Thyroid gland (tissue), 4 donors: ENCODE data around the gene AGBL1. TPM values are rescaled to one million over a fixed set of nuclear protein-coding genes. Genes with fewer than 3 reads are reported as not detected.

Experiments
- DNase-seq, 2 donors: peaks; one replicate each; pipeline ENCODE4 v3.0.0-alpha.2; 2019
- H3K27ac ChIP-seq, 3 donors: fragments of 200-600 bp; sonication (generic); 1 replicate in 2 of 3; 2 replicates in 1 of 3; pipeline ENCODE4 v1.5.1; 2016 to 2019; ENCODE audit warnings: mild to moderate bottlenecking in 1 of 3, moderate library complexity in 1 of 3
- H3K27me3 ChIP-seq: fragments of 200-600 bp; sonication (generic); one replicate; pipeline ENCODE4 v1.5.1; 2019
- H3K36me3 ChIP-seq, 2 donors: fragments of 200-600 bp; sonication (generic); one replicate each; pipeline ENCODE4 v1.5.1; 2016 to 2019
- H3K4me1 ChIP-seq, 2 donors: fragments of 200-600 bp; sonication (generic); one replicate each; pipeline ENCODE4 v1.5.1; 2017 to 2019
- H3K4me3 ChIP-seq, 3 donors: fragments of 200-600 bp; sonication (generic); replicated peaks in 1 of 3; 1 replicate in 2 of 3; 2 replicates in 1 of 3; pipeline ENCODE4 v1.5.1; 2016; ENCODE audit warnings: mild to moderate bottlenecking in 1 of 3
- H3K9me3 ChIP-seq: fragments of 200-600 bp; sonication (generic); one replicate; pipeline ENCODE4 v1.5.1; 2017
- POLR2A ChIP-seq, 2 donors: fragments of 450-650 bp; IDR thresholded peaks; one replicate each; pipeline ENCODE4 v1.6.1; 2017; ENCODE audit warnings: antibody characterized with exemption in 2 of 2, mild to moderate bottlenecking in 2 of 2, moderate library complexity in 1 of 2
- WGBS, 2 donors: methylation state at CpG; one replicate each; pipeline ENCODE4 v1.1.5; 2017; 5-methylcytosine and 5-hydroxymethylcytosine counted together
- intact Hi-C: fragments of 100-400 bp; cut with DNase I; formaldehyde crosslinking; loops from one replicate; pipeline ENCODE4 v1.15.1; 2023
- total RNA-seq, 4 donors: library from RNA; depleted of rRNA; stranded (reverse); fragments of >200 nt; gene quantifications; one replicate each; pipeline ENCODE4 v1.2.3, GENCODE V29; 2016
- TF ChIP-seq, protein P1 (sequence below), 6 experiments: fragments of 200-600 bp in 3 of 6; fragments of 450-650 bp in 3 of 6; sonication (generic) in 3 of 6; IDR thresholded peaks; one replicate each; pipeline ENCODE4 v1.5.1; 2016 to 2019; ENCODE audit warnings: antibody characterized with exemption in 6 of 6, mild to moderate bottlenecking in 2 of 6, inconsistent platforms in 1 of 6, moderate library complexity in 1 of 6

AGBL1 gene
- total RNA-seq, 4 donors from 2014 or later, result not detected

DNA sequence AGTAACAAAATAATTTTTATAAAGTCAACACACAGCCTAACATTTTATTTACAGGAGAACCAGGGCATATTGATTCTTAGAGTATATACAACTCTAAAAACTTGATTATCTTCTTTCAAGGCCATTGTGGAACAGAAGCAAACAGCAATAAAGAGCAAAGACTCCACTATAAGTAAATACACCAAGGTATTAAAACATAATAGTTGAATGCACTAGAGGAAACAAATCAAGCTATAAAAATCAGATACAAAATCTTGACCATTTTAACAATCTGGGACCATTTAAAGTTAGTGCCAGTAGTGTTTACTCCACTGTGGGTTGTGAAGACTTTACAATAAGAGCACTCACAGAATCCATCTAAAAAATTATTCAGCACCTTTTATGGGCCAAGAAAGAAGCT is 323.6 kb downstream of the AGBL1 start:
- DNase-seq, result no peak
- Histone ChIP-seq H3K27ac (no peak overlapping the region), H3K36me3 (no peaks in the 10 kb centered on the region), H3K9me3 (no peaks in the 10 kb centered on the region), H3K27me3 (no peaks in the 10 kb centered on the region), H3K4me1 (no peaks in the 10 kb centered on the region), H3K4me3 (no peak overlapping the region)
- TF ChIP-seq, protein P1, sequence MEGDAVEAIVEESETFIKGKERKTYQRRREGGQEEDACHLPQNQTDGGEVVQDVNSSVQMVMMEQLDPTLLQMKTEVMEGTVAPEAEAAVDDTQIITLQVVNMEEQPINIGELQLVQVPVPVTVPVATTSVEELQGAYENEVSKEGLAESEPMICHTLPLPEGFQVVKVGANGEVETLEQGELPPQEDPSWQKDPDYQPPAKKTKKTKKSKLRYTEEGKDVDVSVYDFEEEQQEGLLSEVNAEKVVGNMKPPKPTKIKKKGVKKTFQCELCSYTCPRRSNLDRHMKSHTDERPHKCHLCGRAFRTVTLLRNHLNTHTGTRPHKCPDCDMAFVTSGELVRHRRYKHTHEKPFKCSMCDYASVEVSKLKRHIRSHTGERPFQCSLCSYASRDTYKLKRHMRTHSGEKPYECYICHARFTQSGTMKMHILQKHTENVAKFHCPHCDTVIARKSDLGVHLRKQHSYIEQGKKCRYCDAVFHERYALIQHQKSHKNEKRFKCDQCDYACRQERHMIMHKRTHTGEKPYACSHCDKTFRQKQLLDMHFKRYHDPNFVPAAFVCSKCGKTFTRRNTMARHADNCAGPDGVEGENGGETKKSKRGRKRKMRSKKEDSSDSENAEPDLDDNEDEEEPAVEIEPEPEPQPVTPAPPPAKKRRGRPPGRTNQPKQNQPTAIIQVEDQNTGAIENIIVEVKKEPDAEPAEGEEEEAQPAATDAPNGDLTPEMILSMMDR (IDR thresholded peaks at IDR 0.05), result no peak
- TF ChIP-seq POLR2A (IDR thresholded peaks at IDR 0.05), result no peak
- intact Hi-C loops, result no loop called here

DNA sequence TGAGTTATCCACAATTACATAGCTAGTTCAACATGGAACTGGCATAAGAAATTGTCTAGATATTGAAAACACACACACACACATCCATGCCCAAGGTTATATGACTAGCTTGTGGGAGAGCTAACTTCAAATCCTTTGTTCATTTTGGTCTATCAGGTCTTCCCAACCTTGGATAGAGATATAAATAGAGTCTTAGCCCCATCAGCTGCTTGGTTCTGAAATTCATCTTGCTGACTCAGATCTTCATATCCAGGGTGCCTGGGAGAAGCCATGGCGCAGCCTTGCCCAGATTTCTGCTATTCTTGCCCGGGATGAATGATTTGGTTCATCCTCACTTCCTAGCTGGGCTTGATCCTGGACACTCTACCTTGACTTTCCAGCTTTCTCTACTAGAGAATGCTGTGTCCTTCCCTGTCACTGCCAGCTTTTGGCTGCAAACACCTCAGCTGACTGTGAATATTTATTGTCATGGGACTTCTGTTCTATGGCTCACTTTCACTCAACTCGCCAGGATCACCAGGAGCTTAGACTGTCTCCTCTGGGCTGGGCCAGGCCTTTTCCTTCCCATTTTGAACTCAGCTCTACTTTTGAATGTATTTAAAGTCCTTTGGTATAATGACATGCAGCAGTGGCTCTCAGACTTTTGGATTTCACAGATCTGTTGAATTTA is 324.4 kb downstream of the AGBL1 start:
- intact Hi-C loops, result no loop called here
- 83 to 91% methylated on average over 3 of the region's 3 CpGs for WGBS, 2 donors
- TF ChIP-seq, protein P1 (IDR thresholded peaks at IDR 0.05), result no peak
- TF ChIP-seq POLR2A (IDR thresholded peaks at IDR 0.05), result no peak

DNA sequence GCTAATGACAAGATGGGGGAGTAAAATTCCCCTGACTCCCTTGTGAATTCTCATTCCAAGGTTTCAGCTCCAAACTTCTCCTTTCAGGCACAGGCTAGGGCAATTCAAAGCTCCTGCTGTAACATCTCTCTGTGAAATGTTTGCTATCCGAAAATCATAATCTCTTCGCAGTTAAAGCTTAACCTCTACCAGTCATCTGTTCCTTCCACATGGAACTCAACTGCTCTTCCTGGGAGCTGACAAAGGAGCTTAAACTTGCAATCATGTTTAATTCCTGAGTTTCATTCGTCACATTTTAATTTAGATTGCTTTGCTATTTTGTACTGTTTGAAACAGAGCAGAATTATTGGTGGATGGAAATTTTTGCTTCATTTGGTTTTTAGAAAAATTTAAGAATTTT is 328.6 kb downstream of the AGBL1 start:
- TF ChIP-seq, protein P1 (IDR thresholded peaks at IDR 0.05), result no peak
- no peak for TF ChIP-seq POLR2A (IDR thresholded peaks at IDR 0.05)

More for the DNA sequence above, 324.4 kb downstream of the AGBL1 start:
- Histone ChIP-seq H3K4me1 (no peaks in the 10 kb centered on the region), H3K36me3 (no peaks in the 10 kb centered on the region), H3K27ac (no peak overlapping the region), H3K9me3 (no peaks in the 10 kb centered on the region), H3K27me3 (no peaks in the 10 kb centered on the region), H3K4me3 (no peak overlapping the region)
- no peak for DNase-seq

DNA sequence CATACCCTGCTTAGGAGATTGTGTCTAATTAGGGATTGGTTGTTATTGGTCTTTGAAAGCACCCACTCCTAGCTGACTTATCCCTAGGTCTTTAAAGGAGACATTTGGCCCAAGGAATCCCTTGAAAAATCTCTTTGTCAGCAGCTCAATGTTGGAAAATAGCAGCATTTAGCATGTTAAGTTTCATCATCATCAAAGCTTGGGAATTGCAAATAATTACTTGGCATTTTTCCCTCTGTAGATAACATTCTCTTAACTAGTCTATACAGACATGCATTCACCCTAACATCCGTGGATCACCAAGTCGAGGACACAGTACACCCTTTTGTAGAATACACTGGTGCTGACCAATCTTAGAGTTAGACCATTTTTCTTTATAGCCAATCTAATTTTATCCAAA is 332.2 kb downstream of the AGBL1 start:
- Histone ChIP-seq H3K9me3 (no peaks in the 10 kb centered on the region), H3K4me1 (no peaks in the 10 kb centered on the region), H3K4me3 (no peak overlapping the region), H3K27ac (no peak overlapping the region), H3K27me3 (no peaks in the 10 kb centered on the region), H3K36me3 (no peaks in the 10 kb centered on the region)
- TF ChIP-seq, protein P1 (IDR thresholded peaks at IDR 0.05), result no peak
- no peak for TF ChIP-seq POLR2A (IDR thresholded peaks at IDR 0.05)
- intact Hi-C loops, result no loop called here
- WGBS, 2 donors, result 74 to 81% methylated on average over 2 of the region's 2 CpGs
- no peak for DNase-seq

More for the DNA sequence above, 328.6 kb downstream of the AGBL1 start:
- H3K36me3 ChIP-seq, result no peaks in the 10 kb centered on the region
- intact Hi-C loops, result no loop called here
- no peaks in the 10 kb centered on the region for H3K27me3 ChIP-seq
- H3K4me3 ChIP-seq, result no peak overlapping the region
- no peak for DNase-seq
- WGBS, 2 donors, result 84 to 85% methylated on average over 3 of the region's 3 CpGs
- H3K27ac ChIP-seq, result no peak overlapping the region
- no peaks in the 10 kb centered on the region for H3K9me3 ChIP-seq
- no peaks in the 10 kb centered on the region for H3K4me1 ChIP-seq

DNA sequence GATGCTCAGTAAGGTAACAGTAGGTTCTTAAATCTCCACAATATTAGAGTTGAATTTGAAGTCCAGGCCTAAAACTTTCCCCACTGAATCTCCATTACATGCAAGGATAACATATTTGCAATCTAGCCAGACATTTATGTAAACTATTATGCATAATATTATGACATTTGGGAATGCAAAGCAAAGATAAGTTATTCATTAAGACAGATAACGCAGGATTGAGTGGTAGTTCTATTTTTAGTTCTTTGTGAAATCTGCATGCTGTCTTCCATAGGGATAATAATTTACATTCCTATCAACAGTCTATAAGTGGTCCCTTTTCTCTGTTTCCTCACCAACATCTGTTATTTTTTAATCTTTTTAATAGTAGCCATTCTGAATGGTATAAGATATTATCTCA is 333.5 kb downstream of the AGBL1 start:
- DNase-seq, result no peak
- WGBS, 2 donors, result 91 to 94% methylated on average over 1 of the region's 1 CpG
- intact Hi-C loops, result no loop called here

More for the DNA sequence above, 333.5 kb downstream of the AGBL1 start:
- H3K4me3 ChIP-seq, result no peak overlapping the region
- H3K4me1 ChIP-seq, result no peaks in the 10 kb centered on the region
- no peak overlapping the region for H3K27ac ChIP-seq
- H3K36me3 ChIP-seq, result no peaks in the 10 kb centered on the region
- H3K9me3 ChIP-seq, result no peaks in the 10 kb centered on the region
- no peaks in the 10 kb centered on the region for H3K27me3 ChIP-seq
- TF ChIP-seq, protein P1 (IDR thresholded peaks at IDR 0.05), result no peak
- TF ChIP-seq POLR2A (IDR thresholded peaks at IDR 0.05), result no peak
